Fibroblast of pulmonary artery (primary cell): ENCODE results near the gene C1GALT1.
"Not testable (repeated sequence)": the region's sequence is repeated elsewhere in the genome, so short reads cannot be mapped to it uniquely, and the experiment has no call there.

Source experiments
- DNase-seq: peaks from one replicate; pipeline ENCODE4 v3.0.0-alpha.2; 2010; ENCODE audit warnings: low read depth
- H3K4me3 ChIP-seq: replicated peaks from 2 replicates; pipeline ENCODE4 v1.5.1; 2011; ENCODE audit warnings: low read depth, mild to moderate bottlenecking, control low read depth, low read length, moderate library complexity
- CTCF ChIP-seq: IDR thresholded peaks from 2 replicates; pipeline ENCODE4 v1.5.1; 2011; ENCODE audit warnings: mild to moderate bottlenecking, control low read depth, low read length, inconsistent platforms; ENCODE audit errors: missing control alignments

The C1GALT1 gene

GRCh38 chr7:7237201-7237977 lies 55.0 kb downstream of the C1GALT1 start:
- no peak overlapping the region for H3K4me3 ChIP-seq
- DNase-seq, result no peak
- no peak for TF ChIP-seq CTCF

- no peak for TF ChIP-seq CTCF
- no peak for DNase-seq
- no peak overlapping the region for H3K4me3 ChIP-seq
Observed at GRCh38 chr7:7237978-7238267, 55.6 kb downstream of the C1GALT1 start.

- TF ChIP-seq CTCF, result no peak
Observed at GRCh38 chr7:7239346-7239745, 57.0 kb downstream of the C1GALT1 start.

GRCh38 chr7:7242899-7243298 lies 60.6 kb downstream of the C1GALT1 start:
- DNase-seq, result no peak
- no peak overlapping the region for H3K4me3 ChIP-seq
- no peak for TF ChIP-seq CTCF

More at GRCh38 chr7:7239346-7239745, 57.0 kb downstream of the C1GALT1 start:
- DNase-seq, result no peak
- H3K4me3 ChIP-seq, result no peak overlapping the region

- not testable (repeated sequence) for H3K4me3 ChIP-seq, DNase-seq
Observed at GRCh38 chr7:7245233-7245632, 62.9 kb downstream of the C1GALT1 start.

GRCh38 chr7:7246223-7246622 lies 63.9 kb downstream of the C1GALT1 start:
- no peak overlapping the region for H3K4me3 ChIP-seq
- DNase-seq, result no peak
- no peak for TF ChIP-seq CTCF

- TF ChIP-seq CTCF, result no peak
- DNase-seq, result no peak
- H3K4me3 ChIP-seq, result no peak overlapping the region
Observed at GRCh38 chr7:7247658-7248057, 65.3 kb downstream of the C1GALT1 start.
